A549 (cell line): ENCODE results near the gene KCND1. TPM values are rescaled to one million over a fixed set of nuclear protein-coding genes. Genes with fewer than 3 reads are reported as not detected.
A peak's percentile ranks its signal among the peaks of the same experiment; 100 is the strongest.

Source experiments
- ATAC-seq, 2 experiments: fragments of 200-7000 bp in 1 of 2; fragments of >200 bp in 1 of 2; cut with Nextera tagmentation in 1 of 2; cut with Tn5 transposase in 1 of 2; 3 replicates each; pipeline versions ENCODE4 v1.8.0 to v1.9.1; 2018 to 2020; ENCODE audit warnings: mild to moderate bottlenecking in 1 of 2, moderate library complexity in 1 of 2
- CTCF ChIA-PET: fragments of 300-600 bp; sonication (Branson Sonifier 250); formaldehyde crosslinking; extraction: SDS; loops from one replicate; lab custom pipeline; 2021; ENCODE audit warnings: antibody characterized with exemption, inconsistent platforms; lab: Yijun Ruan, JAX
- POLR2A ChIA-PET: fragments of 350-600 bp; formaldehyde crosslinking; extraction: SDS; loops from one replicate; lab custom pipeline; 2021; ENCODE audit warnings: antibody characterized with exemption, inconsistent platforms; lab: Yijun Ruan, JAX
- DNase-seq, 2 experiments: peaks; one replicate each; pipeline versions ENCODE4 v3.0.0 to v3.0.0-alpha.2; 2011 to 2016; ENCODE audit warnings: low read depth in 1 of 2, low spot score in 1 of 2
- FAIRE-seq: peaks from 2 replicates; lab custom pipeline; 2011; peaks lifted over from hg19 to GRCh38; lab: Jason Lieb, UNC
- H3K27ac ChIP-seq, 2 experiments: fragments of >200 bp; sonication (Bioruptor Twin); formaldehyde crosslinking; 3 replicates each; pipeline ENCODE4 v1.5.1; 2016 to 2017
- H3K4me1 ChIP-seq: fragments of >200 bp; sonication (Bioruptor Twin); formaldehyde crosslinking; 3 replicates; pipeline ENCODE4 v1.6.1; 2016
- H3K4me2 ChIP-seq: fragments of >200 bp; sonication (Bioruptor Twin); formaldehyde crosslinking; 3 replicates; pipeline ENCODE4 v1.6.1; 2016
- H3K4me3 ChIP-seq: fragments of >200 bp; sonication (Bioruptor Twin); formaldehyde crosslinking; 3 replicates; pipeline ENCODE4 v1.5.1; 2016
- H3K9me3 ChIP-seq: fragments of >200 bp; sonication (Bioruptor Twin); formaldehyde crosslinking; 3 replicates; pipeline ENCODE4 v1.6.1; 2016
- BHLHE40 ChIP-seq: IDR thresholded peaks from 2 replicates; pipeline ENCODE4 v1.6.1; 2012; ENCODE audit warnings: low read depth, low read length, inconsistent platforms
- CEBPB ChIP-seq, 2 experiments: fragments of >200 bp in 1 of 2; sonication (Bioruptor Twin) in 1 of 2; formaldehyde crosslinking in 1 of 2; IDR thresholded peaks; 2 replicates each; pipeline ENCODE4 v1.6.1; 2012 to 2016
- CTCF ChIP-seq: fragments of >200 bp; sonication (Bioruptor Twin); formaldehyde crosslinking; IDR thresholded peaks from 3 replicates; pipeline ENCODE4 v1.5.1; 2016
- E2F6 ChIP-seq: IDR thresholded peaks from 2 replicates; pipeline ENCODE4 v1.6.1; 2012; ENCODE audit warnings: low read depth, borderline replicate concordance
- EHF ChIP-seq: fragments of 250-450 bp; sonication (Bioruptor Pico); IDR thresholded peaks from 2 replicates; pipeline ENCODE4 v1.5.0; 2020; ENCODE audit warnings: mild to moderate bottlenecking
- FOSB ChIP-seq: fragments of 250-450 bp; sonication (Bioruptor Pico); IDR thresholded peaks from 2 replicates; pipeline ENCODE4 v1.5.0; 2020; ENCODE audit warnings: mild to moderate bottlenecking, moderate library complexity
- HDAC2 ChIP-seq: fragments of 200-600 bp; sonication (generic); IDR thresholded peaks from 2 replicates; pipeline ENCODE4 v1.6.1; 2016
- HOXA7 ChIP-seq: fragments of 250-450 bp; sonication (Bioruptor Pico); IDR thresholded peaks from 2 replicates; pipeline ENCODE4 v1.5.0; 2020; ENCODE audit warnings: mild to moderate bottlenecking, moderate library complexity
- HOXB5 ChIP-seq: fragments of 250-450 bp; sonication (Bioruptor Pico); IDR thresholded peaks from 2 replicates; pipeline ENCODE4 v1.5.0; 2020; ENCODE audit warnings: mild to moderate bottlenecking, moderate library complexity
- JUN ChIP-seq, 2 experiments: fragments of >200 bp; sonication (Bioruptor Twin); formaldehyde crosslinking; IDR thresholded peaks; 2 replicates in 1 of 2; 3 replicates in 1 of 2; pipeline ENCODE4 v1.6.1; 2016 to 2017
- JUNB ChIP-seq: fragments of >200 bp; sonication (Bioruptor Twin); formaldehyde crosslinking; IDR thresholded peaks from 2 replicates; pipeline ENCODE4 v1.6.1; 2016
- KDM5A ChIP-seq: fragments of 200-600 bp; sonication (generic); IDR thresholded peaks from 2 replicates; pipeline ENCODE4 v1.6.1; 2016; ENCODE audit warnings: antibody characterized with exemption, mild to moderate bottlenecking
- MAZ ChIP-seq: fragments of 150-350 bp; IDR thresholded peaks from 2 replicates; pipeline ENCODE4 v1.6.1; 2014; ENCODE audit warnings: antibody characterized with exemption, low read depth, low read length, borderline replicate concordance
- MYC ChIP-seq: IDR thresholded peaks from 2 replicates; pipeline ENCODE4 v1.6.1; 2012; ENCODE audit warnings: mild to moderate bottlenecking, inconsistent platforms, low read length, improper control_type of control experiment, borderline replicate concordance
- NPAS2 ChIP-seq: fragments of 250-450 bp; sonication (Bioruptor Pico); IDR thresholded peaks from 2 replicates; pipeline ENCODE4 v1.8.0; 2022; ENCODE audit warnings: mild to moderate bottlenecking, moderate library complexity, borderline replicate concordance
- POLR2A ChIP-seq: IDR thresholded peaks from 2 replicates; pipeline ENCODE4 v1.6.1; 2012; ENCODE audit warnings: mild to moderate bottlenecking, low read length
- RAD21 ChIP-seq, 2 experiments: fragments of >200 bp in 1 of 2; sonication (Bioruptor Twin) in 1 of 2; formaldehyde crosslinking in 1 of 2; IDR thresholded peaks in 1 of 2; conservative IDR thresholded peaks in 1 of 2; 2 replicates in 1 of 2; 3 replicates in 1 of 2; pipeline ENCODE4 v1.6.1; 2012 to 2018; ENCODE audit warnings: inconsistent platforms in 1 of 2
- RCOR1 ChIP-seq: fragments of 150-350 bp; IDR thresholded peaks from 2 replicates; pipeline ENCODE4 v1.6.1; 2014; ENCODE audit warnings: antibody characterized with exemption, low read length, low read depth
- RFX5 ChIP-seq: fragments of 450-650 bp; IDR thresholded peaks from 2 replicates; pipeline ENCODE4 v1.7.1; 2014; ENCODE audit warnings: antibody characterized with exemption, mild to moderate bottlenecking, moderate library complexity
- SMC3 ChIP-seq: fragments of >200 bp; sonication (Bioruptor Twin); formaldehyde crosslinking; IDR thresholded peaks from 3 replicates; pipeline ENCODE4 v1.6.1; 2018; ENCODE audit warnings: inconsistent platforms
- ZC3H11A ChIP-seq: fragments of 450-650 bp; IDR thresholded peaks from 2 replicates; pipeline ENCODE4 v1.6.1; 2014; ENCODE audit warnings: antibody characterized with exemption, mild to moderate bottlenecking
- ZFP36 ChIP-seq: fragments of 450-650 bp; IDR thresholded peaks from 2 replicates; pipeline ENCODE4 v1.6.1; 2014; ENCODE audit warnings: borderline replicate concordance; ENCODE audit not compliant: partially characterized antibody
- ZSCAN20 ChIP-seq: fragments of 250-450 bp; sonication (Bioruptor Pico); IDR thresholded peaks from 2 replicates; pipeline ENCODE4 v1.8.0; 2022; ENCODE audit warnings: mild to moderate bottlenecking, moderate library complexity
- WGBS: methylation state at CpG from one replicate; pipeline ENCODE4 v1.1.6; 2017; ENCODE audit errors: missing lambda C conversion rate; 5-methylcytosine and 5-hydroxymethylcytosine counted together
- polyA plus RNA-seq, 4 experiments: library from polyadenylated mRNA; depleted of rRNA in 3 of 4; stranded (reverse); fragments of >200 nt; fragmentation: RNase III in 1 of 4; extraction: RNeasy Plus Mini Kit Qiagen cat#74134 plus additional on column Dnase treatment in 1 of 4; gene quantifications; 2 replicates in 3 of 4; 3 replicates in 1 of 4; pipeline ENCODE4 v1.2.3, GENCODE V29; 2011 to 2017
- TF ChIP-seq, protein P1 (sequence below): IDR thresholded peaks from 2 replicates; pipeline ENCODE4 v1.6.1; 2012

The KCND1 gene
- polyA plus RNA-seq, 2 of the 4 experiments (the other 2 are of a cell fraction), result 0.59 to 0.79 TPM

GRCh38 chrX:48945517-48946348 is 25.9 kb downstream of the KCND1 start:
- FAIRE-seq (peak; percentile 82), DNase-seq (peak; percentile 61 to 62), ATAC-seq (peak; percentile 92 to 96)
- no peaks in the 10 kb centered on the region for H3K4me1 ChIP-seq
- H3K27ac ChIP-seq, result no peak overlapping the region
- H3K4me3 ChIP-seq, result no peak overlapping the region
- no peaks in the 10 kb centered on the region for H3K9me3 ChIP-seq
- CTCF ChIA-PET, result interaction anchor here (0.6 to 1.7 kb wide), 21 partner anchors 9 to 356 kb away, joined by 3 to 20 read pairs (median 3); partner anchors contain the start of genes KCND1 and PIM2
- TF ChIP-seq RFX5, result 0 out of 2 replicates have a peak, but pooled peaks have one; percentile 36
- TF ChIP-seq CTCF, result peak; percentile 78
- no peak for TF ChIP-seq EHF (CRISPR knock-in tag)
- TF ChIP-seq SMC3, result peak; percentile 58
- no peak for TF ChIP-seq POLR2A
- peak; percentile 64 to 71 for TF ChIP-seq RAD21 (conservative IDR thresholded peaks at IDR 0.05 in 1 of 2, IDR thresholded peaks at IDR 0.05 in 1 of 2)
- TF ChIP-seq JUNB, result no peak
- POLR2A ChIA-PET, result interaction anchor here (1.0 kb wide), 1 partner anchor 12 kb away, joined by 4 read pairs; the partner anchor contains the start of gene OTUD5
- WGBS, result 56% methylated on average over 8 of the region's 8 CpGs
- no peak overlapping the region for H3K4me2 ChIP-seq

DNA sequence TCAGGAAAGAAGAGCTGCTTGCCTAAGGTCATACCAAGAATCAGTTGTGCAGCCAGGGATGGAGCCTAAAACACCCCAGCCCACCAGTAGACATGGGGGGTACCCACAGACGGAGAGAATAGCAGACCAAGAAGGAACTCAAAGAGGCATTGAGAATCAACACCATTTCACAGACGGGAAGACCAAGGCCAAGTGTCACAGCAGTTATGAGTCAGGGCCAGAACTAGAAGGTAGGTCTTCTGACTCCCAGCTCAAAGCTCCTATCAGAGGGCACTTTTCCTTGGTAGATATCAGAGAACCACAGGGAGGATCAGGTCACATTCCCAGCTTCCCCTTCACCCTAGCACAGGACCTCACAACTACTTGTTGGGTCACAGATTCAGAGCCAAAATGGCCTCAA is 28.7 kb downstream of the KCND1 start:
- ChIA-PET CTCF (interaction anchor here (1.2 to 1.8 kb wide), 2 partner anchors 295 to 326 kb away, joined by 3 to 7 read pairs; no protein-coding TSS in a partner anchor), POLR2A (no interaction called here)
- FAIRE-seq (no peak), ATAC-seq (no peak), DNase-seq (no peak)
- 85% methylated on average over 2 of the region's 2 CpGs for WGBS
- no peak overlapping the region for H3K4me3 ChIP-seq
- H3K4me2 ChIP-seq, result no peak overlapping the region
- no peaks in the 10 kb centered on the region for H3K4me1 ChIP-seq
- TF ChIP-seq CTCF, result no peak
- TF ChIP-seq ZC3H11A, result no peak
- TF ChIP-seq MAZ, result no peak
- TF ChIP-seq, protein P1, sequence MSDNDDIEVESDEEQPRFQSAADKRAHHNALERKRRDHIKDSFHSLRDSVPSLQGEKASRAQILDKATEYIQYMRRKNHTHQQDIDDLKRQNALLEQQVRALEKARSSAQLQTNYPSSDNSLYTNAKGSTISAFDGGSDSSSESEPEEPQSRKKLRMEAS, result no peak
- TF ChIP-seq JUN (IDR thresholded peaks at IDR 0.05), result no peak
- TF ChIP-seq JUNB, result no peak
- no peak for TF ChIP-seq RCOR1
- H3K9me3 ChIP-seq, result no peaks in the 10 kb centered on the region
- no peak overlapping the region for H3K27ac ChIP-seq

GRCh38 chrX:48940404-48940955 is 31.2 kb downstream of the KCND1 start:
- no peak overlapping the region for H3K27ac ChIP-seq
- TF ChIP-seq CEBPB (IDR thresholded peaks at IDR 0.05), result no peak
- TF ChIP-seq MYC, result no peak
- no peak for TF ChIP-seq KDM5A
- no peak for TF ChIP-seq NPAS2 (CRISPR knock-in tag)
- TF ChIP-seq E2F6, result no peak
- TF ChIP-seq HOXB5 (CRISPR knock-in tag), result no peak
- TF ChIP-seq HDAC2, result no peak
- no peak for TF ChIP-seq BHLHE40
- TF ChIP-seq FOSB (CRISPR knock-in tag), result no peak
- TF ChIP-seq SMC3, result no peak
- no peak for TF ChIP-seq RCOR1
- no peak for TF ChIP-seq ZSCAN20 (CRISPR knock-in tag)
- no peak for TF ChIP-seq ZFP36
- TF ChIP-seq HOXA7 (CRISPR knock-in tag), result no peak
- TF ChIP-seq RFX5, result no peak
- TF ChIP-seq, all 56 proteins: peak for 0
- no peak overlapping the region for H3K4me2 ChIP-seq
- ChIA-PET CTCF (interaction anchor here (2.7 kb wide), 1 partner anchor 8 kb away, joined by 11 read pairs; no protein-coding TSS in a partner anchor), POLR2A (no interaction called here)
- no peak for ATAC-seq
- 91% methylated on average over 2 of the region's 2 CpGs for WGBS
- H3K4me3 ChIP-seq, result no peak overlapping the region
- no peak for FAIRE-seq
- no peaks in the 10 kb centered on the region for H3K4me1 ChIP-seq
- DNase-seq, result no peak
- H3K9me3 ChIP-seq, result no peaks in the 10 kb centered on the region
